ENCODE measurements around the gene MATN4. TPM values are rescaled to one million over a fixed set of nuclear protein-coding genes. Genes with fewer than 3 reads are reported as not detected.

MATN4 gene
- total and polyA plus RNA-seq, 2 experiments from 2014 or later: 3.3 to 5.1 TPM

- Histone ChIP-seq H3K4me1 (ENCODE audit: insufficient read depth) (peaks cover 3% of the 10 kb centered on the region; the same call in 1 of the 2 replicates), H3K4me2 (no peak overlapping the region), H3K36me3 (ENCODE audit: insufficient read depth) (no peaks in the 10 kb centered on the region), H3K27me3 (ENCODE audit: insufficient read depth) (peaks cover 12% of the 10 kb centered on the region; the same call in 1 of the 2 replicates), H3K4me3 (no peak overlapping the region), H3K79me2 (replicated peaks; ENCODE audit: insufficient read depth) (no peaks in the 10 kb centered on the region), H4K20me1 (replicated peaks; ENCODE audit: insufficient read depth) (no peaks in the 10 kb centered on the region; the same call in 1 of the 2 replicates), H2AFZ (no peak overlapping the region), H3K27ac (ENCODE audit: low read depth) (no peak overlapping the region), H3F3A (replicated peaks; ENCODE audit: low read depth) (no peaks in the 10 kb centered on the region), H3K9me2 (ENCODE audit: insufficient read depth) (no peaks in the 10 kb centered on the region)
- Mint-ChIP-seq H3K27ac (no peak overlapping the region), H3K9me3 (no peaks in the 10 kb centered on the region; the same call in 2 of the 3 replicates), H3K36me3 (ENCODE audit: low read depth) (peaks cover 2% of the 10 kb centered on the region; the same call in 1 of the 3 replicates), H3K4me1 (peaks cover 5% of the 10 kb centered on the region; the same call in 1 of the 3 replicates), H3K4me3 (no peak overlapping the region), H3K27me3 (ENCODE audit: insufficient read depth, low read depth, poor library complexity) (peaks cover 20% of the 10 kb centered on the region)
- ATAC-seq: no peak
- no peak for DNase-seq (ENCODE audit: low spot score)
- TF ChIP-seq EZH2 (IDR thresholded peaks at IDR 0.05; ENCODE audit: low read depth, unreplicated experiment) (no peak), EZH2phosphoT487 (IDR thresholded peaks at IDR 0.05; ENCODE audit: unreplicated experiment) (no peak), POLR2AphosphoS5 (IDR thresholded peaks at IDR 0.05; ENCODE audit: low read depth) (no peak), CREB1 (CRISPR knock-in tag; IDR thresholded peaks at IDR 0.05; ENCODE audit: low read depth) (no peak), JUNB (IDR thresholded peaks at IDR 0.05; ENCODE audit: unreplicated experiment) (no peak), ZNF114 (CRISPR knock-in tag; IDR thresholded peaks at IDR 0.05) (no peak), CTCF (conservative IDR thresholded peaks at IDR 0.05; ENCODE audit: low read depth in 2 of 2) (no peak), ETS1 (IDR thresholded peaks at IDR 0.05) (no peak), REST (IDR thresholded peaks at IDR 0.05; ENCODE audit: unreplicated experiment) (no peak), NANOG (IDR thresholded peaks at IDR 0.05; ENCODE audit: borderline replicate concordance) (no peak), STAT1 (IDR thresholded peaks at IDR 0.05; ENCODE audit: unreplicated experiment) (no peak), ZNF462 (CRISPR knock-in tag; IDR thresholded peaks at IDR 0.05) (no peak), ZNF331 (CRISPR knock-in tag; IDR thresholded peaks at IDR 0.05; ENCODE audit: low read depth) (no peak)
These were observed 5.1 kb upstream of the MATN4 start for GRCh38 chr20:45313065-45313695.

Measured in GM23338 (cell line).